PFSK-1 (cell line): ENCODE measurements around the gene OCIAD2.

Experiments used
- FOXP2 ChIP-seq: optimal IDR thresholded peaks from 2 replicates; pipeline ENCODE3; 2011; ENCODE audit warnings: borderline replicate concordance, control low read depth, inconsistent platforms; ENCODE audit not compliant: insufficient read depth; ENCODE audit errors: extremely low read length, extremely low read depth
- POLR2AphosphoS5 ChIP-seq: IDR thresholded peaks from 2 replicates; pipeline ENCODE4 v1.6.1; 2012; ENCODE audit warnings: low read depth, mild to moderate bottlenecking, control low read depth, low read length, moderate library complexity
- SIN3A ChIP-seq: IDR thresholded peaks from 2 replicates; pipeline ENCODE4 v1.6.1; 2012; ENCODE audit warnings: mild to moderate bottlenecking, low read length, moderate library complexity, borderline replicate concordance; ENCODE audit not compliant: insufficient read depth
- TAF1 ChIP-seq: IDR thresholded peaks from 2 replicates; pipeline ENCODE4 v1.6.1; 2012; ENCODE audit warnings: low read length, control low read depth, borderline replicate concordance; ENCODE audit not compliant: insufficient read depth
- TF ChIP-seq, protein P1 (sequence below), 2 experiments: IDR thresholded peaks; 2 replicates each; pipeline versions ENCODE4 v1.6.1 to v1.8.0; 2011 to 2012; ENCODE audit warnings: low read depth in 2 of 2, low read length in 2 of 2, control low read depth in 1 of 2, inconsistent platforms in 1 of 2, mild to moderate bottlenecking in 1 of 2, moderate library complexity in 1 of 2; ENCODE audit not compliant: insufficient read depth in 1 of 2

The OCIAD2 gene

GRCh38 chr4:48879561-48880442 is 26.8 kb downstream of the OCIAD2 start:
- TF ChIP-seq, protein P1, sequence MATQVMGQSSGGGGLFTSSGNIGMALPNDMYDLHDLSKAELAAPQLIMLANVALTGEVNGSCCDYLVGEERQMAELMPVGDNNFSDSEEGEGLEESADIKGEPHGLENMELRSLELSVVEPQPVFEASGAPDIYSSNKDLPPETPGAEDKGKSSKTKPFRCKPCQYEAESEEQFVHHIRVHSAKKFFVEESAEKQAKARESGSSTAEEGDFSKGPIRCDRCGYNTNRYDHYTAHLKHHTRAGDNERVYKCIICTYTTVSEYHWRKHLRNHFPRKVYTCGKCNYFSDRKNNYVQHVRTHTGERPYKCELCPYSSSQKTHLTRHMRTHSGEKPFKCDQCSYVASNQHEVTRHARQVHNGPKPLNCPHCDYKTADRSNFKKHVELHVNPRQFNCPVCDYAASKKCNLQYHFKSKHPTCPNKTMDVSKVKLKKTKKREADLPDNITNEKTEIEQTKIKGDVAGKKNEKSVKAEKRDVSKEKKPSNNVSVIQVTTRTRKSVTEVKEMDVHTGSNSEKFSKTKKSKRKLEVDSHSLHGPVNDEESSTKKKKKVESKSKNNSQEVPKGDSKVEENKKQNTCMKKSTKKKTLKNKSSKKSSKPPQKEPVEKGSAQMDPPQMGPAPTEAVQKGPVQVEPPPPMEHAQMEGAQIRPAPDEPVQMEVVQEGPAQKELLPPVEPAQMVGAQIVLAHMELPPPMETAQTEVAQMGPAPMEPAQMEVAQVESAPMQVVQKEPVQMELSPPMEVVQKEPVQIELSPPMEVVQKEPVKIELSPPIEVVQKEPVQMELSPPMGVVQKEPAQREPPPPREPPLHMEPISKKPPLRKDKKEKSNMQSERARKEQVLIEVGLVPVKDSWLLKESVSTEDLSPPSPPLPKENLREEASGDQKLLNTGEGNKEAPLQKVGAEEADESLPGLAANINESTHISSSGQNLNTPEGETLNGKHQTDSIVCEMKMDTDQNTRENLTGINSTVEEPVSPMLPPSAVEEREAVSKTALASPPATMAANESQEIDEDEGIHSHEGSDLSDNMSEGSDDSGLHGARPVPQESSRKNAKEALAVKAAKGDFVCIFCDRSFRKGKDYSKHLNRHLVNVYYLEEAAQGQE (IDR thresholded peaks at IDR 0.05; ENCODE audit: insufficient read depth in 1 of 2, low read depth in 2 of 2, low read length in 2 of 2) = no peak; a peak in 1 of 4 replicates
- no peak for TF ChIP-seq POLR2AphosphoS5
- TF ChIP-seq SIN3A = no peak
- TF ChIP-seq FOXP2 = no peak
- no peak for TF ChIP-seq TAF1

GRCh38 chr4:48877827-48878535 is 28.6 kb downstream of the OCIAD2 start:
- no peak for TF ChIP-seq POLR2AphosphoS5
- TF ChIP-seq FOXP2 = no peak
- TF ChIP-seq SIN3A = no peak
- TF ChIP-seq TAF1 = no peak
- TF ChIP-seq, protein P1 (IDR thresholded peaks at IDR 0.05; ENCODE audit: insufficient read depth in 1 of 2, low read depth in 2 of 2, low read length in 2 of 2) = no peak

- TF ChIP-seq TAF1 (no peak), POLR2AphosphoS5 (no peak), SIN3A (no peak), FOXP2 (no peak)
- TF ChIP-seq, protein P1 (IDR thresholded peaks at IDR 0.05; ENCODE audit: insufficient read depth in 1 of 2, low read depth in 2 of 2, low read length in 2 of 2) = no peak
Measured at GRCh38 chr4:48863728-48864127, 42.8 kb downstream of the OCIAD2 start.

GRCh38 chr4:48862661-48863060 is 43.9 kb downstream of the OCIAD2 start:
- TF ChIP-seq SIN3A = no peak
- TF ChIP-seq FOXP2 = no peak
- no peak for TF ChIP-seq POLR2AphosphoS5
- TF ChIP-seq TAF1 = no peak
- TF ChIP-seq, protein P1 (IDR thresholded peaks at IDR 0.05; ENCODE audit: insufficient read depth in 1 of 2, low read depth in 2 of 2, low read length in 2 of 2) = no peak
